Sciatic nerve (tissue), 2 donors: ENCODE results near the gene DHRSX. TPM values are rescaled to one million over a fixed set of nuclear protein-coding genes. Genes with fewer than 3 reads are reported as not detected.
"Not testable (repeated sequence)": the region's sequence is repeated elsewhere in the genome, so short reads cannot be mapped to it uniquely, and the experiment has no call there.

Source experiments
- ATAC-seq: fragments of 200-7000 bp; cut with Tn5 transposase; one replicate; pipeline ENCODE4 v1.9.1; 2020; ENCODE audit warnings: mild to moderate bottlenecking, moderate library complexity
- DNase-seq: peaks from one replicate; pipeline ENCODE4 v3.0.0-alpha.2; 2020; ENCODE audit warnings: low spot score
- intact Hi-C: fragments of 100-400 bp; cut with DNase I; formaldehyde crosslinking; loops from one replicate; pipeline ENCODE4 v1.14.2; 2022
- total RNA-seq: library from RNA; stranded (reverse); fragmentation: NEBNext Ultra II Directional; extraction: Animal tissue kit (Norgen Biotek cat#: 25700); gene quantifications from one replicate; pipeline ENCODE4 v1.2.1, GENCODE V29; 2021
- donor health status: DM: no; HTN: no; CAD: no.
- donor health status: DM: no; HTN: no; CAD: no.

The DHRSX gene
- total RNA-seq, 1 donor from 2014 or later: 26.7 TPM

DNA sequence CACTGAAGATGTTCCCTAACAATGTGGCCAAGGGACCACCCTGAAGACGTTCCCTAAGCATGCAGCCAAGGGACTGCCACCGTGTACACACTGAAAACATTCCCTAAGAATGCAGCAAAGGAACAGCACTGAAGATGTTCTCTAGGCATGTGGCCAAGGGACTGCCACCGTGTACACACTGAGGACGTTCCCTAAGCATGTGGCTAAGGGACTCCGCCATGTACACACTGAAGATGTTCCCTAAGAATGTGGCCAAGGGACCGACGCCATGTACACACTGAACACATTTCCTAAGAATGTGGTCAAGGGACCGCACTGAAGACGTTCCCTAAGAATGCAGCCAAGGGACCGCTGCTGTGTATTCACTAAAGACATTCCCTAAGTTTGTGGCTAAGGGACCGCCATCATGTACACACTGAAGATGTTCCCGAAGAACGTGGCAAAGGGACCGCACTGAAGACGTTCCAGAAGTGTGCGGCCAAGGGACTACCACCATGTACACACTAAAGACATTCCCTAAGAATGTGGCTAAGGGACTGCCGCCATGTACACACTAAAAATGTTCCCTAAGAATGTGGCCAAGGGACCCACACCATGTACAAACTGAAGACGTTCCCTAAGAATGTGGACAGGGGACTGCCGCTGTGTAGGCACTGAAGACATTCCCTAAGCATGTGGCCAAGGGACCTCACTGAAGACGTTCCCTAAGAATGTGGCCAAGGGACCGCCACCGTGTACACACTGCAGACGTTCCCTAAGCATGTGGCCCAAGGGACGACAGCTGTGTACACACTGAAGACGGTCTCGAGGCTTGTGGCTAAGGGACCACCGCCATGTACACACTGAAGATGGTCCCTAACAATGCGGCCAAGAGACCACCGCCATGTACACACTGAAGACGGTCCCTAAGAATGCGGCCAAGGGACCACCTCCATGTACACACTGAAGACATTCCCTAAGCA lies 54.8 kb downstream of the DHRSX start:
- intact Hi-C loops: no loop called here
- ATAC-seq: no peak
- DNase-seq: no peak

- ATAC-seq: no peak
- DNase-seq: no peak
- intact Hi-C loops: no loop called here
Measured at GRCh38 chrX:2442694-2443093, 58.1 kb downstream of the DHRSX start.

- ATAC-seq: no peak
- intact Hi-C loops: no loop called here
Measured at GRCh38 chrX:2441466-2441865, 59.3 kb downstream of the DHRSX start.

GRCh38 chrX:2439613-2440012 lies 61.2 kb downstream of the DHRSX start:
- intact Hi-C loops: no loop called here
- no peak for ATAC-seq

More at GRCh38 chrX:2441466-2441865, 59.3 kb downstream of the DHRSX start:
- DNase-seq: no peak

DNA sequence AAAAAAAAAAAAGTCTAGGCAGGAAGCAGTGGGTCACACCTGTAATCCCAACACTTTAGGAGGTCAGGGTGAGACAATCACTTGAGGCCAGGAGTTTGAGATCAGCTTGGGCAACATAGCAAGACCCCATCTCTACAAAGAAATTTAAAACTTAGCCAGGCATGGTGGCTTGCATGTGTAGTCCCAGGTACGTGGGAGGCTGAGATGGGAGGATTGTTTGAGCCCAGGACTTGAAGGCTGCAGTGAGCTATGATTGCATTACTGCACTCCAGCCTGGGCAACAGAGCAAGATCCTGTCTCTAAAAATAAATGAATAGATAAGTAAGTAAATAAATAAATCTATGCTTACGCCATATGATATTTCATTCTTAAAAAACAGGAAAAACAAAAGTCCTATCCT lies 65.3 kb downstream of the DHRSX start:
- intact Hi-C loops: no loop called here
- DNase-seq (no peak), ATAC-seq (no peak)

More at GRCh38 chrX:2439613-2440012, 61.2 kb downstream of the DHRSX start:
- no peak for DNase-seq

DNA sequence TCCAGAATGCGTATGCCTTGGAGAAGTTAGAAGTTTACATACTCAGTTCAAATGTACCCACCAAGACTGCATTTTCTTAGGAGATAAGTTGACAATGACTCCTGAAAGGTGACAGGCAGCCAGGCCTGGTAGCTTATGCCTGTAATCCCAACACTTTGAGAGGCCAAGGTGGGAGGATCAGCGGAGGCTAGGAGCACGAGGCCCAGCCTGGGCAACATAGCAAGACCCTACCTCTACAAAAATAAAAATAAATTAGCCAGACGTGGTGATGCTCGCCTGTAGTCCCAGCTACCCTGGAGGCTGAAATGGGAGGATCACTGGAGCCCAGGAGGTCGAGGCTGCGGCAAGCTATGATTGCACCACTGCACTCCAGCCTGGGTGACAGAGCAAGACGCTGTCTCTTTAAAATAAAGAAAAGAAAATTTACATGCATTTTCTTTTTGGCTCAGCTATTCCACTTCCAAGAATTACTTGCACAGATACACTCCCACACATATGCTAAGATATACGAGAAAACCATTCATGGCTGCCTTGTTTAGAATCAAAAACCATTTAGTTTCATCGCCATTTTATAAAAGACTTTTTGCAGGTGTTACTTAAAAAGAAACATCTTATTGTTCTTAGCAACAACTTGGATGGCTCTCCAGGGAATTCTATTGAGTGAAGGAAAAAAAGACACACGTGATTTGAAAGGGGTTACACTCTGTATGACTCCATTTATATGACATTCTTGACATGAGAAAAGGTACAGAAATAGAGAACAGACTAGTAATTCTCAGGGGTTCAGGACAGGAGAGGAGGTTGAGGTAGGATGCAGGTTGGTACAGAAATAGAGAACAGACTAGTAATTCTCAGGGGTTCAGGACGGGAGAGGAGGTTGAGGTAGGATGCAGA lies 66.3 kb downstream of the DHRSX start:
- intact Hi-C loops: no loop called here
- no peak for DNase-seq
- ATAC-seq: no peak

DNA sequence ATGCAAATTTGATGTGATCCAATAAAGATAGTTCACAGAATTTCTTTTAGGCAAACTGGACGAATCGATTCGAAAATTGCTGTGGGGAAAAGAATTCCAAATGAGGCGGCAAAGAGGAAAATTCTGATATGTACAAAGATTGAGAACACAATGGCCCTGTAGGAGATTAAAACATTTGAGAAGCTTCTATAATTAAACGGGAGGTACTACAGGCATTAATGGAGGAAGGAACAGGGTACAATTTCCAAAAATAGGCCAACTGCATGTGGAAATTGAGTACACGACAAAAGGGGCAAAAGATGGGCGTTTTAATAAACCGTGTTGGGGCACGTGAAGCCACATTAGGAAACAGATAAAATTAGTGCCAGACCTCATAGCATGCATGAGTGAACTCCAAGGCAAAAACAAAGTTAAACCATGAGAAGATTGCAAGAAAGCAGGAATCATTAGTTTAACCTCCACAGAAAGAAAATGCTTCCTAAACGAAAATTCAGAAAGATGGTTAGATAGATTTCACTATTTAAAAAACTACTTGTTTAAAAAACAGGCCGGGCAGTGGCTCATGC lies 68.4 kb downstream of the DHRSX start:
- no peak for DNase-seq
- intact Hi-C loops: no loop called here
- no peak for ATAC-seq

GRCh38 chrX:2430265-2430825 lies 70.4 kb downstream of the DHRSX start:
- ATAC-seq (no peak), DNase-seq (no peak)
- intact Hi-C loops: no loop called here

DNA sequence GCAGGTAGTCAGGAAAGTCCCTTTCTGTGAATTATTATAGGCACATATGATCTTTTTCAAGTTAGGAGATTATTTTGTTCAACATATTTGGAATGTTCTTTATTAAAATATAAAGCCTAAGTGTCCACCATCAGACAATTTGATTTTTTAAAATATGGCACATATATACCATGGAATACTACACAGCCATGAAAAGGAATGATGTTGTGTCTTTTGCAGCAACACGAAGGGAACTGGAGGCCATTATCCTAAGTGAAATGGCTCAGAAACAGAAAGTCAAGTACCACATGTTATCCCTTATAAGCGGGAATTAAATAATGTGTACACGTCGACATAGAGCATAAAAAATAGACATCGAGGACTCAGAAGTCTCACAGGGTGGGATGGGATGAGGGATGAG lies 73.0 kb downstream of the DHRSX start:
- DNase-seq: no peak
- ATAC-seq: no peak
- intact Hi-C loops: no loop called here

DNA sequence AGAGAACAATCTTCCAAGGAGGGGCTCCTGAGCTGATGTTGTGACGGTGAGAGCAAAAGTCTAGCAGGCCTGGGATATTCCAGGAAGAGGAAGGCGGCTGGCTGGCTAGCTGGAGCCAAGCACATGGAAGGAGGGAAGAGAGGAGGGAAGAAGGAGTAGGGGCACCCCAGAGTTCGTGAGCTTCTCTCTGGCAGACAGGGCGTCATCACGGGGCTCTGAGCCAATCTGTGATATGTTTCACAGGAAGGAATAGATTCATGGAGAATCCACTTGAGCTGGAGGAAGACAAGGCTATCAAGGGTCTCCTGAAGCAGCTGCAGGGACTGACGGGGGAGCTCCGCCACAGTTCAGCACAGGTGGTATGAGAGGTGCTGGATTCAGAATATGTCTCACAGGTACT lies 73.6 kb downstream of the DHRSX start:
- intact Hi-C loops: no loop called here
- DNase-seq (no peak), ATAC-seq (no peak)

GRCh38 chrX:2426289-2426882 lies 74.4 kb downstream of the DHRSX start:
- intact Hi-C loops: no loop called here
- no peak for DNase-seq
- ATAC-seq: no peak

DNA sequence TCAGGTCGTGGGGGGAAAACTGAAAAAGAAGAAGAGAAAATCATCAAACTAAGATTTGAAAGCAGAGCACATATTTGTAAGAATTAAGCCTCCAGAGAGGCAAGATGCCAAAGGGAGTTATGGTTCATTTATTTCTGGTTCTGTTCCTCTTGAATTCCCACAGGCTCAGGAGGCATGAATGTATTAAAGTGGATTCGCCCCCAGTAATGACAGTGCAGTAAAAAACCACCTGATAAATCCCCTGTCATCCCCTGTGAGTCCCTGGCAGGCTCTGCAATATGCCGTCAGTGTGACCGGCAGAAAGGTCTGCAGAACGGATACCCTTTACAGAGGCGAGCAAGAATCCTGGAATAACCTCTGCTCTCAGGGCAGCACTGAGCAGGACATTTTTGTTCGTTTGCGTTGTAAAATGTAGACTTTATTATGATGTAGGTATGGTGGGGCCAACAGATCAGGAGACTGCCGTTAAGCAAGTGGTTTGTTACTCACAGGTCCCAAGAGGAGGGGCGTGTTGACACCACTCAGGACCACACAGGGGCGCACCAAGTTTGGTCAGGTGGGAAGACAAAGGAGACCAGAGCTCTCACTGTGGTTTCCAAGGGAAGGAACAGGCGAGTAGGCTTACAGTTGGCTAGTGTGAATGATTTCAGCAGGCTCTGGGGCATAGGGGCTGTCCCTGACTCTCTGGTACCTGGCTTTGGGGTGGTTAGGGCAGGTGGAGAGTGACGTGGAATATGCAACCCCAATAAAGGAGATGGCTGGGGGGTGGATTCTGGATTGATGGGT lies 75.3 kb downstream of the DHRSX start:
- no peak for DNase-seq
- intact Hi-C loops: no loop called here

GRCh38 chrX:2424317-2424716 lies 76.5 kb downstream of the DHRSX start:
- intact Hi-C loops: no loop called here
- DNase-seq: no peak
- ATAC-seq: no peak

More for the DNA sequence above, 75.3 kb downstream of the DHRSX start:
- ATAC-seq: no peak

DNA sequence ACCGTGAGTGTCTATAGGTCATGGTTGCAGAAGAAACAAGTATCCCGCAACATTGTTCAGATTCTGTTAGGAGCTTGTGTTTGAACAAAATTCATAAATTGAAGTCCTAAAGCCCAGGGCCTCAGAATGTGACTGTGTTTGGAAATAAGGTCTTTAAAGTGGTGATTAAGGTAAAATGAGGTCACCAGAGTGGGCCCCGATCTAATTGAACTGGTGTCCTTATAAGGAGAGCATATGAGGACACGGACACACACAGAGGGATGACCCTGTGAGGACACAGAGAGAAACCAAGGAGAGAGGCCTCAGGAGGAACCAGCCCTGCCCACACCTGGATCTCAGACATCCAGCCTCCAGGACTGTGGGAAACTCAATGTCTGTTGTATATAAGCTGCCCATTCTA lies 76.9 kb downstream of the DHRSX start:
- DNase-seq: no peak
- no peak for ATAC-seq
- intact Hi-C loops: no loop called here

DNA sequence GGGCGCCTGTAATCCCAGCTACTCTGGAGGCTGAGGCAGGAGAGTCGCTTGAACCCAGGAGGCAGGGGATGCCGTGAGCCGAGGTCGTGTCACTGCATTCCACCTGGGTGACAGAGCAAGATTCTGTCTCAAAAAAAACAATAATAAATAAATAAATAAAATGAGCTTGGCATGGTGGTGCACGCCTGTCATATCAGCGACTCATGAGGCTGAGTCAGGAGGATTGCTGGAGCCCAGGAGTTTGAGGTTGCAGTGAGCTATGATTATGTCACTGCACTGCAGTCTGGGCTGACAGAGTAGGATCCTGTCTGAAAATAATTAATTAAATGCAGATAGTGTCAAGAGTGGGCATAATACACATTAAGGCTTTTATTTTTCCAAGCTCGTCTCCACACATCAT lies 77.5 kb downstream of the DHRSX start:
- no peak for DNase-seq
- intact Hi-C loops: no loop called here
- ATAC-seq: no peak

DNA sequence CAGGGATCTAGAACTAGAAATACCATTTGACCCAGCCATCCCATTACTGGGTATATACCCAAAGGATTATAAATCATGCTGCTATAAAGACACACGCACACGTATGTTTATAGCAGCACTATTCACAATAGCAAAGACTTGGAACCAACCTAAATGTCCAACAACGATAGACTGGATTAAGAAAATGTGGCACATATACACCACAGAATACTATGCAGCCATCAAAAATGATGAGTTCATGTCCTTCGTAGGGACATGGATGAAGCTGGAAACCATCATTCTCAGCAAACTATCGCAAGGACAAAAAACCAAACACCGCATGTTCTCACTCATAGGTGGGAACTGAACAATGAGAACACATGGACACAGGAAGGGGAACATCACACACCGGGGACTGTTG lies 81.4 kb downstream of the DHRSX start:
- intact Hi-C loops, ATAC-seq, DNase-seq: not testable (repeated sequence)

DNA sequence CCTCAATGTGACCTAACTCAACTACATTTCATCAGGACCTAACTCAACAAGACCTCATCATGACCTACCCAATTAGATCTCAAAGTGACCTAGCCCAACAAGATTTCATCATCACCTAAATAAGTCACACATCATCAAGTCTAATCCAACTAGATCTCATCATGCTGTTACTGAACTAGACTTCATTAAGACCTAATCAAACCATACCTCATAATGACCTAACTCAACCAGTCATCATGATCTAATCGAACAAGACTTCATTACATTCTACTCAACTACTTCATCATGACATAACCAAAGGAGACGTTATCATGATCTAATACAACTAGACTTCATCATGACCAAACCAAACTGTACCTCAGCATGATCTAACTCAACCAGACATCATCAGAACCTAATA lies 82.8 kb downstream of the DHRSX start:
- ATAC-seq (no peak), DNase-seq (no peak)
- intact Hi-C loops: no loop called here
